Activated T-helper 1 cell treated with Interleukin-2 at 50 U/mL for 16 hours (primary cell): ENCODE data around the gene KRTAP9-2.
"Not testable (repeated sequence)": the region's sequence is repeated elsewhere in the genome, so short reads cannot be mapped to it uniquely, and the experiment has no call there.

ENCODE experiments used
- DNase-seq: peaks from one replicate; pipeline ENCODE4 v3.0.0-alpha.2; 2020; ENCODE audit warnings: low read depth

Gene KRTAP9-2

GRCh38 chr17:41226598-41227095 is at the start of gene KRTAP9-2:
TSS of gene KRTAP9-2 (plus strand) at chr17:41226648. CDS start at chr17:41226655, 7 bp downstream.
- not testable (repeated sequence) for DNase-seq

GRCh38 chr17:41176744-41177387 is 49.6 kb upstream of the KRTAP9-2 start:
- DNase-seq, result no peak

- DNase-seq, result no peak
Measured at GRCh38 chr17:41177727-41178271, 48.6 kb upstream of the KRTAP9-2 start, which contains the start of gene KRTAP4-2. TSS of gene KRTAP4-2 (minus strand) at chr17:41178221. CDS start at chr17:41178164, 57 bp downstream.

- no peak for DNase-seq
Measured at GRCh38 chr17:41178341-41178740, 48.1 kb upstream of the KRTAP9-2 start.

GRCh38 chr17:41178843-41179616 is 47.4 kb upstream of the KRTAP9-2 start:
- DNase-seq, result no peak

- DNase-seq, result no peak
Measured at GRCh38 chr17:41184480-41184961, 41.9 kb upstream of the KRTAP9-2 start, which contains the start of gene KRTAP4-1. TSS of gene KRTAP4-1 (minus strand) at chr17:41184911. CDS start at chr17:41184854, 57 bp downstream.

- DNase-seq, result no peak
Measured at GRCh38 chr17:41185001-41185400, 41.4 kb upstream of the KRTAP9-2 start.

GRCh38 chr17:41186872-41187271 is 39.6 kb upstream of the KRTAP9-2 start:
- DNase-seq, result no peak

- DNase-seq, result not testable (repeated sequence)
Measured at GRCh38 chr17:41189837-41190318, 36.6 kb upstream of the KRTAP9-2 start, which contains the start of gene KRTAP9-1. TSS of gene KRTAP9-1 (plus strand) at chr17:41189887. CDS start at chr17:41189887, 0 bp downstream.

GRCh38 chr17:41190328-41190727 is 36.1 kb upstream of the KRTAP9-2 start:
- no peak for DNase-seq

GRCh38 chr17:41196068-41196467 is 30.4 kb upstream of the KRTAP9-2 start:
- DNase-seq, result no peak

GRCh38 chr17:41199421-41200078 is 26.9 kb upstream of the KRTAP9-2 start:
- DNase-seq, result no peak

- no peak for DNase-seq
Measured at GRCh38 chr17:41211845-41212466, 14.5 kb upstream of the KRTAP9-2 start.

- no peak for DNase-seq
Measured at GRCh38 chr17:41212524-41213169, 13.8 kb upstream of the KRTAP9-2 start.

- no peak for DNase-seq
Measured at GRCh38 chr17:41215681-41216080, 10.8 kb upstream of the KRTAP9-2 start.

- no peak for DNase-seq
Measured at GRCh38 chr17:41223821-41224220, 2.6 kb upstream of the KRTAP9-2 start.

- DNase-seq, result no peak
Measured at GRCh38 chr17:41226051-41226450, 397 bp upstream of the KRTAP9-2 start.

- DNase-seq, result no peak
Measured at GRCh38 chr17:41230094-41230493, 3.6 kb downstream of the KRTAP9-2 start.

- no peak for DNase-seq
Measured at GRCh38 chr17:41231731-41232130, 5.3 kb downstream of the KRTAP9-2 start.

- DNase-seq, result not testable (repeated sequence)
Measured at GRCh38 chr17:41232399-41233105, 6.1 kb downstream of the KRTAP9-2 start, which contains the start of gene KRTAP9-3. TSS of gene KRTAP9-3 (plus strand) at chr17:41232449. CDS start at chr17:41232502, 53 bp downstream.
